ENCODE results near the gene TOMM7. TPM values are rescaled to one million over a fixed set of nuclear protein-coding genes. Genes with fewer than 3 reads are reported as not detected.

TOMM7 gene
- total RNA-seq, 4 donors from 2014 or later, result 14.5 to 1,156 (median 144) TPM

GRCh38 chr7:22867589-22867988 is 44.9 kb upstream of the TOMM7 start:
- no peaks in the 10 kb centered on the region for H3K9me3 ChIP-seq
- intact Hi-C loops (cut with DNase I; ENCODE audit: low total_unique reads), result no loop called here
- no peak for TF ChIP-seq POLR2A (IDR thresholded peaks at IDR 0.05)
- no peak for TF ChIP-seq POLR2AphosphoS5 (IDR thresholded peaks at IDR 0.05)
- TF ChIP-seq EP300 (IDR thresholded peaks at IDR 0.05; ENCODE audit: low read depth), result no peak
- TF ChIP-seq CTCF (IDR thresholded peaks at IDR 0.05), result no peak
- no peak overlapping the region for H3K4me3 ChIP-seq
- no peaks in the 10 kb centered on the region for H3K36me3 ChIP-seq
- DNase-seq, result no peak
- no peaks in the 10 kb centered on the region for H3K27me3 ChIP-seq
- H3K27ac ChIP-seq, result peak overlapping the region; percentile 12 to 57 (median 20)
- H3K4me1 ChIP-seq, result no peaks in the 10 kb centered on the region
- 48% methylated on average over 2 of the region's 2 CpGs; no CpG with 5 or more reads in 1 of the 2 donors for WGBS, 2 donors (ENCODE audit: low coverage in 1 of 2)
- in situ Hi-C loops (cut with MboI; ENCODE audit: low pct_ligation_motif_present in 1 of 4, low pct_unique_long_range_greater_than_20kb in 1 of 4, low sequenced_read_pairs in 3 of 4), result no loop called here

- WGBS, 2 donors (ENCODE audit: low coverage in 1 of 2), result 66 to 83% methylated on average over 4 of the region's 4 CpGs
- no peaks in the 10 kb centered on the region for H3K9me3 ChIP-seq
- in situ Hi-C loops (cut with MboI; ENCODE audit: low pct_ligation_motif_present in 1 of 4, low pct_unique_long_range_greater_than_20kb in 1 of 4, low sequenced_read_pairs in 3 of 4) (no loop called here), intact Hi-C loops (cut with DNase I; ENCODE audit: low total_unique reads) (no loop called here)
- H3K4me1 ChIP-seq, result no peaks in the 10 kb centered on the region
- TF ChIP-seq POLR2AphosphoS5 (IDR thresholded peaks at IDR 0.05), result no peak
- no peak for TF ChIP-seq EP300 (IDR thresholded peaks at IDR 0.05; ENCODE audit: low read depth)
- no peak for TF ChIP-seq POLR2A (IDR thresholded peaks at IDR 0.05)
- no peak for TF ChIP-seq CTCF (IDR thresholded peaks at IDR 0.05)
- no peak overlapping the region for H3K4me3 ChIP-seq
- DNase-seq, result no peak
- no peaks in the 10 kb centered on the region for H3K36me3 ChIP-seq
- H3K27me3 ChIP-seq, result no peaks in the 10 kb centered on the region
- H3K27ac ChIP-seq, result peak overlapping the region; percentile 12 to 57 (median 20)
Measured at GRCh38 chr7:22867003-22867402, 44.4 kb upstream of the TOMM7 start.

GRCh38 chr7:22865602-22865960 is 42.9 kb upstream of the TOMM7 start:
- H3K4me1 ChIP-seq, result no peaks in the 10 kb centered on the region
- no peak for DNase-seq
- WGBS, 2 donors (ENCODE audit: low coverage in 1 of 2), result 63 to 70% methylated on average over 1 to 2 of the region's 2 CpGs
- no peaks in the 10 kb centered on the region for H3K9me3 ChIP-seq
- H3K4me3 ChIP-seq, result no peak overlapping the region
- no peak for TF ChIP-seq CTCF (IDR thresholded peaks at IDR 0.05)
- no peak for TF ChIP-seq POLR2AphosphoS5 (IDR thresholded peaks at IDR 0.05)
- TF ChIP-seq EP300 (IDR thresholded peaks at IDR 0.05; ENCODE audit: low read depth), result no peak
- TF ChIP-seq POLR2A (IDR thresholded peaks at IDR 0.05), result no peak
- in situ Hi-C loops (cut with MboI; ENCODE audit: low pct_ligation_motif_present in 1 of 4, low pct_unique_long_range_greater_than_20kb in 1 of 4, low sequenced_read_pairs in 3 of 4), result no loop called here
- no peaks in the 10 kb centered on the region for H3K27me3 ChIP-seq
- intact Hi-C loops (cut with DNase I; ENCODE audit: low total_unique reads), result no loop called here
- no peaks in the 10 kb centered on the region for H3K36me3 ChIP-seq
- peak overlapping the region in 2 of 4 donors; percentile 12 to 48 for H3K27ac ChIP-seq

GRCh38 chr7:22864855-22865601 is 42.4 kb upstream of the TOMM7 start:
- Histone ChIP-seq H3K4me3 (no peak overlapping the region), H3K9me3 (no peaks in the 10 kb centered on the region), H3K27me3 (no peaks in the 10 kb centered on the region), H3K36me3 (no peaks in the 10 kb centered on the region), H3K4me1 (no peaks in the 10 kb centered on the region), H3K27ac (peak overlapping the region; percentile 12 to 48 (median 40))
- intact Hi-C loops (cut with DNase I; ENCODE audit: low total_unique reads) (no loop called here), in situ Hi-C loops (cut with MboI; ENCODE audit: low pct_ligation_motif_present in 1 of 4, low pct_unique_long_range_greater_than_20kb in 1 of 4, low sequenced_read_pairs in 3 of 4) (no loop called here)
- WGBS, 2 donors (ENCODE audit: low coverage in 1 of 2), result 76 to 90% methylated on average over 2 to 7 of the region's 7 CpGs
- TF ChIP-seq POLR2A (IDR thresholded peaks at IDR 0.05) (no peak), EP300 (IDR thresholded peaks at IDR 0.05; ENCODE audit: low read depth) (no peak), POLR2AphosphoS5 (IDR thresholded peaks at IDR 0.05) (no peak), CTCF (IDR thresholded peaks at IDR 0.05) (no peak)
- DNase-seq, result no peak
